ENCODE results near the gene PHLDB1.

- TF ChIP-seq ZSCAN20 (CRISPR knock-in tag; IDR thresholded peaks at IDR 0.05) (no peak), ESRRA (IDR thresholded peaks at IDR 0.05; ENCODE audit: borderline replicate concordance, low read length) (no peak), NR3C1 (IDR thresholded peaks at IDR 0.05) (no peak), EP300 (IDR thresholded peaks at IDR 0.05) (no peak), CTCF (IDR thresholded peaks at IDR 0.05) (no peak), RFX5 (IDR thresholded peaks at IDR 0.05) (no peak), CEBPB (IDR thresholded peaks at IDR 0.05) (no peak)
Observed at GRCh38 chr11:118602331-118602730, 5.1 kb upstream of the PHLDB1 start.
